Measurements from ENCODE around the gene NCCRP1.
"Not testable (repeated sequence)": the region's sequence is repeated elsewhere in the genome, so short reads cannot be mapped to it uniquely, and the experiment has no call there.

NCCRP1 gene

GRCh38 chr19:39209196-39209595 is 12.4 kb downstream of the NCCRP1 start:
- no peak for DNase-seq

GRCh38 chr19:39211731-39212374 is 15.1 kb downstream of the NCCRP1 start:
- no peak for DNase-seq

GRCh38 chr19:39212375-39212742 is 15.6 kb downstream of the NCCRP1 start:
- DNase-seq: peak; percentile 44 to 59

- DNase-seq: not testable (repeated sequence)
Observed at GRCh38 chr19:39215323-39215722, 18.6 kb downstream of the NCCRP1 start.

- no peak for DNase-seq
Observed at GRCh38 chr19:39217094-39217493, 20.3 kb downstream of the NCCRP1 start.

- DNase-seq: peak; percentile 91 to 92
Observed at GRCh38 chr19:39218230-39219007, 21.7 kb downstream of the NCCRP1 start.

GRCh38 chr19:39219108-39219507 is 22.3 kb downstream of the NCCRP1 start:
- not testable (repeated sequence) for DNase-seq

- no peak for DNase-seq
Observed at GRCh38 chr19:39223703-39224279, 27.0 kb downstream of the NCCRP1 start.

- peak in 1 of 2 experiments; percentile 16 for DNase-seq
Observed at GRCh38 chr19:39224910-39225309, 28.1 kb downstream of the NCCRP1 start.

GRCh38 chr19:39230096-39230764 is 33.5 kb downstream of the NCCRP1 start:
- DNase-seq: no peak

GRCh38 chr19:39232708-39233107 is 35.9 kb downstream of the NCCRP1 start:
- DNase-seq: no peak

- DNase-seq: no peak
Observed at GRCh38 chr19:39236527-39236926, 39.8 kb downstream of the NCCRP1 start.

GRCh38 chr19:39237200-39238184 is 40.7 kb downstream of the NCCRP1 start:
- no peak for DNase-seq

GRCh38 chr19:39238209-39238608 is 41.4 kb downstream of the NCCRP1 start:
- no peak for DNase-seq

- DNase-seq: no peak
Observed at GRCh38 chr19:39238944-39239343, 42.2 kb downstream of the NCCRP1 start.

- no peak for DNase-seq
Observed at GRCh38 chr19:39240421-39240820, 43.7 kb downstream of the NCCRP1 start.

GRCh38 chr19:39243741-39244140 is 47.0 kb downstream of the NCCRP1 start:
- not testable (repeated sequence) for DNase-seq

GRCh38 chr19:39244410-39245100 is 47.8 kb downstream of the NCCRP1 start, which contains the start of gene IFNL3:
TSS of gene IFNL3 (minus strand) at chr19:39245006. CDS start at chr19:39244967, 39 bp downstream.
- not testable (repeated sequence) for DNase-seq

- not testable (repeated sequence) for DNase-seq
Observed at GRCh38 chr19:39245166-39245565, 48.4 kb downstream of the NCCRP1 start.

GRCh38 chr19:39246951-39247669 is 50.3 kb downstream of the NCCRP1 start:
- peak; percentile 49 to 70 for DNase-seq
